ENCODE results near the gene MACROD2.

The MACROD2 gene

DNA sequence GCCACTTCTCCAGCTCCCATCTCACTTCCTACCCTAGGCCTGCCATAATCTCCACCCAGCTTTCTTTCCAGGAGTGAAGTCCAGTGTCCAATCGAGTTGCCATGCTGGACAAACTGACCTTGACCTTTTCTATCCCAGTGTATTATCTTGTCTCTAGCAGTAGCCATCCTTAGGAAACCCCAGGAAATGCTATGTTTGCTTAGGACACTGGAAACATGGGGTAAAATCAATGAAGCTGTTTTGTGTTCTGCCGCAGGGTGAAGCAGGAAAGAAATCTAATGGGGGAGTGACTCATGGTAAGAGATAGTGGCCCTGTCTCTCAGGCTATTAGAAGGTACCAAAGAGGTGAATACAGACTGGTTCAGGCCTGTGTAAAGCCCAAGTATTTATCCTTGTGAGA lies 1452.2 kb downstream of the MACROD2 start:
- Histone ChIP-seq H3K27ac (ENCODE audit: low read length) (no peak overlapping the region), H3K36me3 (ENCODE audit: control insufficient read depth in 1 of 2, insufficient read depth in 2 of 2, low read length in 2 of 2) (no peaks in the 10 kb centered on the region), H3K4me3 (ENCODE audit: low read depth in 1 of 2, low read length in 2 of 2) (no peak overlapping the region), H3K9me3 (ENCODE audit: control insufficient read depth in 1 of 2, low read length in 2 of 2) (no peaks in the 10 kb centered on the region), H3K27me3 (ENCODE audit: low read depth, low read length) (no peaks in the 10 kb centered on the region), H3K4me1 (ENCODE audit: control insufficient read depth in 1 of 2, insufficient read depth in 2 of 2, low read length in 2 of 2) (peaks cover 0 to 4% of the 10 kb centered on the region in 2 donors)

DNA sequence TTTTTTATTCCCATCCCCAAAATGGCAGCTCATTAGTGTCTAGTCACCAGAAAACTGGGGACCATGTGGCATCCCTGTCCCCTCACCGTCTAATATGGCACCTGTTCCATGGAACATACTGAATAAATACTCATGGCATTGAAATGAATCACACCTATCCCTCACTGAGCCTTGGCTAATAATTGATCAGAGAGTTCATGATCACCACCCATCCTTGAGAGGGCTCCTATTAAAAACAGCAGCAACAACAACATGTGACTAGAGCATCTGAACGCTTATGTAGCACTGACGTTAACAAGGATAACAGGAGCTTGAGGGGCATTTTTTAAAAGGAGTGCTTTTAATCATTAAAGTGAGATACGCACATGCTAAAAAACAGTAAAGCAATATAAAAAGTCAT lies 1453.7 kb downstream of the MACROD2 start:
- Histone ChIP-seq H3K4me3 (ENCODE audit: low read depth in 1 of 2, low read length in 2 of 2) (no peak overlapping the region), H3K27ac (ENCODE audit: low read length) (no peak overlapping the region), H3K36me3 (ENCODE audit: control insufficient read depth in 1 of 2, insufficient read depth in 2 of 2, low read length in 2 of 2) (no peaks in the 10 kb centered on the region), H3K27me3 (ENCODE audit: low read depth, low read length) (no peaks in the 10 kb centered on the region), H3K9me3 (ENCODE audit: control insufficient read depth in 1 of 2, low read length in 2 of 2) (no peaks in the 10 kb centered on the region), H3K4me1 (ENCODE audit: control insufficient read depth in 1 of 2, insufficient read depth in 2 of 2, low read length in 2 of 2) (peaks cover 0 to 4% of the 10 kb centered on the region in 2 donors)

DNA sequence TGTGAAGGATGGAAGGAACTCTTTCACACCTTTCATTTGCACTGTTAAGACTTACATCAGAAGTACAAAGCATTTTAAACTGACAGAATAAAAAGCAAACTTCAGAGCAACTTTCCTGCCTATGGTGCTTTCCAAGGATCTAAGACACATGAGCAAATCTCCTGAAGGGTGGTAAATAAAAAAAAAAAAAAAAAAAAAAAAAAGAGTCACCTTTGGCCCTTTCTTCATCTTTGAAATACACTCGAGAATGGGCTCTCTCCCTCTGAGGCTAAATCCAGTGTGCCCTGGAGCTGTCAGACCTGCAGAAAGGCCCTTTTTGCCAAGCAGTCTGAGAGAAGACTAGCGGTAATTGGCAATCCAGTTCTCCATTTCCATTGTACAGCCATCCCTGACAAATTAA lies 1455.9 kb downstream of the MACROD2 start:
- no peak overlapping the region for H3K27ac ChIP-seq (ENCODE audit: low read length)
- no peaks in the 10 kb centered on the region for H3K9me3 ChIP-seq (ENCODE audit: control insufficient read depth in 1 of 2, low read length in 2 of 2)
- no peak overlapping the region for H3K4me3 ChIP-seq (ENCODE audit: low read depth in 1 of 2, low read length in 2 of 2)
- H3K36me3 ChIP-seq (ENCODE audit: control insufficient read depth in 1 of 2, insufficient read depth in 2 of 2, low read length in 2 of 2) = no peaks in the 10 kb centered on the region
- H3K4me1 ChIP-seq (ENCODE audit: control insufficient read depth in 1 of 2, insufficient read depth in 2 of 2, low read length in 2 of 2) = peaks cover 0 to 4% of the 10 kb centered on the region in 2 donors
- H3K27me3 ChIP-seq (ENCODE audit: low read depth, low read length) = no peaks in the 10 kb centered on the region

DNA sequence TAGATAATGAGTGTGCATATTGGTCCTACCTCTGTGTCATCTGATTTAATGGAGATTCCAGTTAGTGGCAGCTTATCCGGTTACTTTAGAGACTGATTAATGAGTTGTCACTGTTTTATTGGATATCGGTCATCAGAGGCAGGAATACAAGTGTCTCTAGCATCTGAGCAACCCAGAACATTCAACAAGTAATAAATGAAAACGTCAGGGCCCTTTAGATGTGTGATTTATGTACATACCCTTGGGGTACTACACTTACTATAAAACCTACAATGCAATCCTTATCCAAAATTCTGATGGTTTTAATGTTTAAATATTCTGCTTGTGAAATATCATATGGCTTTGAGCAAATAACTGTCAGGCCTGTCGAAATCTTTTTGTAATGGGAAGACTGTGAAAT lies 1460.0 kb downstream of the MACROD2 start:
- Histone ChIP-seq H3K36me3 (ENCODE audit: control insufficient read depth in 1 of 2, insufficient read depth in 2 of 2, low read length in 2 of 2) (no peaks in the 10 kb centered on the region), H3K4me3 (ENCODE audit: low read depth in 1 of 2, low read length in 2 of 2) (no peak overlapping the region), H3K4me1 (ENCODE audit: control insufficient read depth in 1 of 2, insufficient read depth in 2 of 2, low read length in 2 of 2) (no peaks in the 10 kb centered on the region), H3K27me3 (ENCODE audit: low read depth, low read length) (no peaks in the 10 kb centered on the region), H3K27ac (ENCODE audit: low read length) (no peak overlapping the region), H3K9me3 (ENCODE audit: control insufficient read depth in 1 of 2, low read length in 2 of 2) (no peaks in the 10 kb centered on the region)

DNA sequence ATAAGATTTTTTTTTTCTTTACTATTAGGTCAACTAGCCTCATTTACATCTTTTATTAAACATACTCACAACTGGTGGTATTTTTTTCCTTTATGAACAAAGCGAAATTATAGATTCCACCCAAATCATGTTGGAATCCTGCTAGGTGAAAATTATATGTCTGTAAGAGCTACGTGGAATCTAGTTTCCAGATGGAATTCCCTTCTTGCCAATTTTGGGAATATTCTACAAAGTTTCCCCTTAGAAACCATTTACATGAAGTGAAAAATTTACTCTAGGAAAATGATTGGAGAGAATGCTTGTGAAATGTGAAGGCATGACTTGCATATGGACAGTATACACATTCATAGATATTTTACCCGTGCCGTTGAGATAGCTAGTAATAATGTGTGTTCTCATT lies 1466.6 kb downstream of the MACROD2 start:
- Histone ChIP-seq H3K4me3 (ENCODE audit: low read depth in 1 of 2, low read length in 2 of 2) (no peak overlapping the region), H3K27ac (ENCODE audit: low read length) (no peak overlapping the region), H3K4me1 (ENCODE audit: control insufficient read depth in 1 of 2, insufficient read depth in 2 of 2, low read length in 2 of 2) (no peaks in the 10 kb centered on the region), H3K36me3 (ENCODE audit: control insufficient read depth in 1 of 2, insufficient read depth in 2 of 2, low read length in 2 of 2) (no peaks in the 10 kb centered on the region), H3K27me3 (ENCODE audit: low read depth, low read length) (no peaks in the 10 kb centered on the region), H3K9me3 (ENCODE audit: control insufficient read depth in 1 of 2, low read length in 2 of 2) (no peaks in the 10 kb centered on the region)

DNA sequence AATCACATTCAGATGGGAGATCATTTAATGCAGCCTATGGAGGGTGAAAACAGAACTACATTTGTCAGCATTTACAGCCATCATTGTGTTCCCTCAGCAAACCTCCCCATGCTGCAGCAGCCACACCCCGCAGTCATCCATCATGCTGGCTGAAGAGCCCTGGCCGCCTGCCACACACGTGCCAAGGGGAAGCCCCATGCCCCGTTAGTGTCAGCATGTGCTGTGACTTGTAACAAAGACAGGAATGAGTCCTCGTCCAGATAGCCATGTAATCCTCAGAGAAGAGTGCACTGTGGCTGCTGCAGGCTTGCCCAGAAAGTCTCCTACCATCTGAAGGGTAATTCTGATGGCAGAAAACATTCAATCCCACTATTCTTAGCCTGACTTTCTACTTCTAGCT lies 1480.2 kb downstream of the MACROD2 start:
- H3K9me3 ChIP-seq (ENCODE audit: control insufficient read depth in 1 of 2, low read length in 2 of 2) = no peaks in the 10 kb centered on the region
- no peak overlapping the region for H3K27ac ChIP-seq (ENCODE audit: low read length)
- H3K4me3 ChIP-seq (ENCODE audit: low read depth in 1 of 2, low read length in 2 of 2) = no peak overlapping the region
- no peaks in the 10 kb centered on the region for H3K27me3 ChIP-seq (ENCODE audit: low read depth, low read length)
- peaks cover 0 to 4% of the 10 kb centered on the region in 2 donors for H3K4me1 ChIP-seq (ENCODE audit: control insufficient read depth in 1 of 2, insufficient read depth in 2 of 2, low read length in 2 of 2)
- H3K36me3 ChIP-seq (ENCODE audit: control insufficient read depth in 1 of 2, insufficient read depth in 2 of 2, low read length in 2 of 2) = no peaks in the 10 kb centered on the region

DNA sequence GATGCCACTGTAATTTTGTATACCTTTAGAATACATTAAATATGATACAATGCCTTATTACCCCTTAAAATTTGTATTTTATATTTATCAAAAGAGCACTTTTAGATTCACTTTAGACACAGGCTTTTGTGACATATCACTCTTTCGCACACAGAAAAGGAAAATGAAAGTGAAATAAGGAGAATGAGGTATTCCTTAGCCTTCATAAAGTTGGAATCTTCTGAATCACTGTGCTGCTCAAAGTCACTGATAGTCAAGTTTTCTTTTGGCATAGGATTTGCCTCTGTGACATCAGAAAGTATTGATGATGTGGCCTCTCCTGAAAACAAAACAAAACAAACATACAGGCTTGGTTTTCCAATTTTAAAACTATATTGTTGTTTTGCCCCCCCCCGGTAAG lies 1480.9 kb downstream of the MACROD2 start:
- Histone ChIP-seq H3K9me3 (ENCODE audit: control insufficient read depth in 1 of 2, low read length in 2 of 2) (no peaks in the 10 kb centered on the region), H3K27me3 (ENCODE audit: low read depth, low read length) (no peaks in the 10 kb centered on the region), H3K4me3 (ENCODE audit: low read depth in 1 of 2, low read length in 2 of 2) (no peak overlapping the region), H3K36me3 (ENCODE audit: control insufficient read depth in 1 of 2, insufficient read depth in 2 of 2, low read length in 2 of 2) (no peaks in the 10 kb centered on the region), H3K27ac (ENCODE audit: low read length) (no peak overlapping the region), H3K4me1 (ENCODE audit: control insufficient read depth in 1 of 2, insufficient read depth in 2 of 2, low read length in 2 of 2) (peaks cover 0 to 4% of the 10 kb centered on the region in 2 donors)

DNA sequence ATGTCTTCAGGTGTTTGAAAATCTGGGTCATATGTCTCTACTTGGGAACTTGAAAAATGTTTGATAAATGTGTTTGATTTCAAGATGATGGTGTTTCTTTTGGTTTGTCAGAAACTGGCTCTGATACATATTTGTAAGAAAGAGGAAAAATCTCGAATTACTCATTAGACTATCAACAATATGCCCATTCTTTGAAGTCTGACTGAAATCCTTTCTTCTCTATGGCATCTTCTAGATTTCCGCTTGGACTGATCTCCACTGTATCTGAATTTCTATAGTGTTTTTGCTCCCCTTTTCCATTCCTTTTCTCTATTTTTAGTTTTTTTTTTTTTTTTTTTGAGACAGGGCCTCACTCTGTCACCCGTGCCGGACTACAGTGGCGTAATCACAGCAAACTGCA lies 1481.5 kb downstream of the MACROD2 start:
- no peak overlapping the region for H3K27ac ChIP-seq (ENCODE audit: low read length)

DNA sequence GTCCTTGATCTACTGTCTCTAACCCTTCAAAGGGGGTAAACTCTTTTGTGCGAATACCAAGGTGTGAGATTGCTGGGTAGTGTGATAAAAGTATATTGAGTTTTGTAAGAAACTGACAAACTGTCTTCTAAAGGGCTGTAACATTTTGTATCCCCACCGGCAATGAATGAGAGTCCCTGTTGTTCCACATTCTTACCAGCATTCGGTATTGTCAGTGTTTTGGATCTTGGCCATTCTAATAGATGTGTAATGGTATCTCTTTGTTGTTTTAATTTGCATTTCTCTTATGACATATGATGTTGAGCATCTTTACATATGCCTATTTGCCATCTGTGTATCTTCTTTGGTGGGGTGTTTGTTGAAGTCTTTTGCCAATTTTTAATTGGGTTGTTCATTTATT lies 1487.2 kb downstream of the MACROD2 start:
- Histone ChIP-seq H3K36me3 (ENCODE audit: control insufficient read depth in 1 of 2, insufficient read depth in 2 of 2, low read length in 2 of 2) (no peaks in the 10 kb centered on the region), H3K27ac (ENCODE audit: low read length) (no peak overlapping the region), H3K4me3 (ENCODE audit: low read depth in 1 of 2, low read length in 2 of 2) (no peak overlapping the region), H3K9me3 (ENCODE audit: control insufficient read depth in 1 of 2, low read length in 2 of 2) (no peaks in the 10 kb centered on the region), H3K27me3 (ENCODE audit: low read depth, low read length) (no peaks in the 10 kb centered on the region), H3K4me1 (ENCODE audit: control insufficient read depth in 1 of 2, insufficient read depth in 2 of 2, low read length in 2 of 2) (no peaks in the 10 kb centered on the region)

More for the DNA sequence above, 1481.5 kb downstream of the MACROD2 start:
- Histone ChIP-seq H3K9me3 (ENCODE audit: control insufficient read depth in 1 of 2, low read length in 2 of 2) (no peaks in the 10 kb centered on the region), H3K36me3 (ENCODE audit: control insufficient read depth in 1 of 2, insufficient read depth in 2 of 2, low read length in 2 of 2) (no peaks in the 10 kb centered on the region), H3K4me1 (ENCODE audit: control insufficient read depth in 1 of 2, insufficient read depth in 2 of 2, low read length in 2 of 2) (peaks cover 0 to 4% of the 10 kb centered on the region in 2 donors), H3K27me3 (ENCODE audit: low read depth, low read length) (no peaks in the 10 kb centered on the region), H3K4me3 (ENCODE audit: low read depth in 1 of 2, low read length in 2 of 2) (no peak overlapping the region)

DNA sequence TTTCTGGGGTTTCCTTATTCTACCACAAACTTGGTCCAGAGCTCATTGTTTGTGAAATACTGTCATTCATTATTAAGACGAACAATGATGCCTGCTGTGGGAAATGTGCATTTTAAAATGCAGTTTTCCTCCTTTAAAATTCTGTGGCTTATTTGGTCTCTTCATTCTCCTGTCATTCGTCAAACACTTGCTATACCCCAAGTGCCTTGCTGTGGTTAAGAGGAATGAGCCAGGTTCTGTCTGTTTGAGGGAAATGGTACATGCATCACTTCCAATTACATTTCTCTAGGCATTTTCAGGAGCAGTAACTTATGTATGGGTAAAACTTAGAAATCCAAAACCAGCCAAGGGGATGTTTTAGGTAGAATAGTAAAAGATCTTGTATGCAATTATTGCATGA lies 1490.2 kb downstream of the MACROD2 start:
- Histone ChIP-seq H3K27ac (ENCODE audit: low read length) (no peak overlapping the region), H3K4me1 (ENCODE audit: control insufficient read depth in 1 of 2, insufficient read depth in 2 of 2, low read length in 2 of 2) (no peaks in the 10 kb centered on the region), H3K9me3 (ENCODE audit: control insufficient read depth in 1 of 2, low read length in 2 of 2) (no peaks in the 10 kb centered on the region), H3K36me3 (ENCODE audit: control insufficient read depth in 1 of 2, insufficient read depth in 2 of 2, low read length in 2 of 2) (no peaks in the 10 kb centered on the region), H3K4me3 (ENCODE audit: low read depth in 1 of 2, low read length in 2 of 2) (no peak overlapping the region), H3K27me3 (ENCODE audit: low read depth, low read length) (no peaks in the 10 kb centered on the region)

DNA sequence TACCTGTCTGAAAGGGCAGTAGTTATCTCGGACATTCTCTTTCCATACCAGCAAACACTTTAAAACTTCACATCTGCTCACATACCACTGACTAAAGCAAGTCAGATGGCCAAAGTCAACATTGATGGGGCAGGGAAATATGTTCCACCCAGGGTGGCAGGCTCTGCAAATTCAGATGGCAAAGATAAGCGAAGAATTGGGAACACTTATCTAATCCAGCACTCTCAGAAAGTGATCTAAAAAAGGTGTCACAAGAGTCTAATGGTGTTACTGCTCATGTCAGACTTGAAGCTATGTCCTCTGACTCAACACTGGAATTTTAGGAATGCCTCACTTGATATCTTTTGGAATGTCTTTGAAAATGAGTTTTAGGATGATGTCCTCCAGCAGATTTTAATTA lies 1491.7 kb downstream of the MACROD2 start:
- Histone ChIP-seq H3K36me3 (ENCODE audit: control insufficient read depth in 1 of 2, insufficient read depth in 2 of 2, low read length in 2 of 2) (no peaks in the 10 kb centered on the region), H3K4me3 (ENCODE audit: low read depth in 1 of 2, low read length in 2 of 2) (no peak overlapping the region), H3K4me1 (ENCODE audit: control insufficient read depth in 1 of 2, insufficient read depth in 2 of 2, low read length in 2 of 2) (no peaks in the 10 kb centered on the region), H3K9me3 (ENCODE audit: control insufficient read depth in 1 of 2, low read length in 2 of 2) (no peaks in the 10 kb centered on the region), H3K27ac (ENCODE audit: low read length) (no peak overlapping the region), H3K27me3 (ENCODE audit: low read depth, low read length) (no peaks in the 10 kb centered on the region)

DNA sequence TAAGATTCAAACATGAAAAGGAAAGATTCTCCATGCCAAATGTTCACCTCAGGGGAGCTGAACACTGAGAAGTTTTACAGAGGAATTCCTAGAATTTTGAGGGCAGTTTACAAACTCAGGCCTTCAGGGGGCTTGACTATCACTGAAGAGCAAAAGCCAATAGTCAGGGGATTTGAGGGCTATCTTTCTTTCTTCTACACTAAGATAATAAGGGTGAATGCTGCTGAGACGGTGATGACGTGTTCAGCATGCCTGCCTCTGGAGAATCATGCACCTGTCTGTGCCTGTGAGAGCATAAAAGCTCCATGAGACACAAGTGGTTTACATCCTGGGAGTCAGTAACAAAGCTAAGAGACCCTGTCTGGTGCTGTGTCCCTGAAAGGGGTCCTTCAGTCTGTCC lies 1492.4 kb downstream of the MACROD2 start:
- no peaks in the 10 kb centered on the region for H3K4me1 ChIP-seq (ENCODE audit: control insufficient read depth in 1 of 2, insufficient read depth in 2 of 2, low read length in 2 of 2)
- H3K9me3 ChIP-seq (ENCODE audit: control insufficient read depth in 1 of 2, low read length in 2 of 2) = no peaks in the 10 kb centered on the region
- H3K27me3 ChIP-seq (ENCODE audit: low read depth, low read length) = no peaks in the 10 kb centered on the region
- H3K36me3 ChIP-seq (ENCODE audit: control insufficient read depth in 1 of 2, insufficient read depth in 2 of 2, low read length in 2 of 2) = no peaks in the 10 kb centered on the region
- no peak overlapping the region for H3K27ac ChIP-seq (ENCODE audit: low read length)
- H3K4me3 ChIP-seq (ENCODE audit: low read depth in 1 of 2, low read length in 2 of 2) = no peak overlapping the region

Measured in muscle layer of duodenum (tissue), 2 donors.